HepG2 (cell line): ENCODE data around the gene PARD3. TPM values are rescaled to one million over a fixed set of nuclear protein-coding genes. Genes with fewer than 3 reads are reported as not detected.

Experiments
- ATAC-seq: fragments of 200-7000 bp; cut with Tn5 transposase; 3 replicates; pipeline ENCODE4 v1.9.1; 2020; ENCODE audit warnings: mild to moderate bottlenecking, moderate library complexity
- BruUV-seq: library from RNA; stranded (reverse); fragments of 400-500 nt; replicated peaks from 2 replicates; lab custom pipeline; 2021; lab: Mats Ljungman, UMichigan
- CTCF ChIA-PET: fragments of 300-600 bp; formaldehyde crosslinking; extraction: SDS; loops from one replicate; lab custom pipeline; 2021; ENCODE audit warnings: low total read pairs, inconsistent platforms, low intra/inter-chr PET ratio; lab: Yijun Ruan, JAX
- POLR2A ChIA-PET: fragments of 350-600 bp; sonication (Branson Sonifier 250); formaldehyde crosslinking; loops from one replicate; lab custom pipeline; 2020; ENCODE audit warnings: antibody characterized with exemption, inconsistent platforms; lab: Yijun Ruan, JAX
- DNase-seq: peaks from one replicate; pipeline ENCODE4 v3.0.0-alpha.2; 2015; ENCODE audit warnings: low spot score
- FAIRE-seq: peaks from 3 replicates; lab custom pipeline; 2011; peaks lifted over from hg19 to GRCh38; lab: Jason Lieb, UNC
- H2AFZ ChIP-seq: one replicate; pipeline ENCODE4 v1.6.1; 2011; ENCODE audit warnings: low read length, inconsistent platforms
- H3K27ac ChIP-seq: fragments of 300-600 bp; 3 replicates; pipeline ENCODE4 v1.8.0; 2011; ENCODE audit warnings: mixed run types, mild to moderate bottlenecking, mixed read lengths, low read length, inconsistent platforms; ENCODE audit not compliant: insufficient read depth; ENCODE audit errors: extremely low read length
- H3K27me3 ChIP-seq, 2 experiments: fragments of 200-600 bp in 1 of 2; 2 replicates in 1 of 2; 3 replicates in 1 of 2; pipeline versions ENCODE4 v1.6.0 to v1.8.0; 2011; ENCODE audit warnings: low read length in 2 of 2, mild to moderate bottlenecking in 2 of 2, moderate library complexity in 2 of 2, inconsistent platforms in 1 of 2; ENCODE audit not compliant: insufficient read depth in 2 of 2, control insufficient read depth in 1 of 2
- H3K36me3 ChIP-seq, 2 experiments: fragments of 200-600 bp in 1 of 2; replicated peaks in 1 of 2; 2 replicates in 1 of 2; 3 replicates in 1 of 2; pipeline versions ENCODE4 v1.5.1 to v1.8.0; 2011; ENCODE audit warnings: low read length in 2 of 2, inconsistent platforms in 1 of 2; ENCODE audit not compliant: insufficient read depth in 2 of 2, control insufficient read depth in 1 of 2
- H3K4me1 ChIP-seq: 2 replicates; pipeline ENCODE4 v1.5.1; 2012; ENCODE audit warnings: low read length, inconsistent platforms; ENCODE audit not compliant: insufficient read depth
- H3K4me2 ChIP-seq: 2 replicates; pipeline ENCODE4 v1.6.0; 2011; ENCODE audit warnings: low read depth, low read length, inconsistent platforms
- H3K4me3 ChIP-seq, 3 experiments: fragments of 200-600 bp in 1 of 3; sonication (generic), shearing (Covaris generic) in 1 of 3; replicated peaks in 1 of 3; 2 replicates each; pipeline ENCODE4 v1.5.1; 2011 to 2016; ENCODE audit warnings: low read length in 3 of 3, inconsistent platforms in 2 of 3, low read depth in 2 of 3, mild to moderate bottlenecking in 2 of 3, control low read depth in 1 of 3, mixed read lengths in 1 of 3; ENCODE audit not compliant: insufficient read depth in 1 of 3
- H3K79me2 ChIP-seq: one replicate; pipeline ENCODE4 v1.6.1; 2011; ENCODE audit warnings: low read length, inconsistent platforms; ENCODE audit not compliant: insufficient read depth
- H3K9ac ChIP-seq: 2 replicates; pipeline ENCODE4 v1.6.0; 2011; ENCODE audit warnings: mild to moderate bottlenecking, low read depth, low read length, inconsistent platforms; ENCODE audit not compliant: insufficient read depth
- H3K9me3 ChIP-seq: 2 replicates; pipeline ENCODE4 v1.5.1; 2012; ENCODE audit warnings: mild to moderate bottlenecking, low read length
- H4K20me1 ChIP-seq: 2 replicates; pipeline ENCODE4 v1.6.0; 2011; ENCODE audit warnings: inconsistent platforms, mild to moderate bottlenecking, low read length, moderate library complexity; ENCODE audit not compliant: insufficient read depth
- NPAS2 ChIP-seq: sonication (generic); formaldehyde crosslinking; IDR thresholded peaks from 2 replicates; pipeline ENCODE4 v1.8.0; 2022; ENCODE audit warnings: mild to moderate bottlenecking, missing genetic modification reagents, borderline replicate concordance
- ZNF225 ChIP-seq: sonication (generic); formaldehyde crosslinking; IDR thresholded peaks from 2 replicates; pipeline ENCODE4 v1.4.0; 2020; ENCODE audit warnings: mild to moderate bottlenecking, missing genetic modification reagents
- ZNF260 ChIP-seq: sonication (generic); formaldehyde crosslinking; IDR thresholded peaks from 2 replicates; pipeline ENCODE4 v1.4.0; 2020; ENCODE audit warnings: missing genetic modification reagents, low read depth, mild to moderate bottlenecking, borderline replicate concordance
- ZNF367 ChIP-seq: sonication (generic); formaldehyde crosslinking; IDR thresholded peaks from 2 replicates; pipeline ENCODE4 v1.4.0; 2020; ENCODE audit warnings: missing genetic modification reagents, borderline replicate concordance
- in situ Hi-C: cut with HindIII; loops from 2 replicates; pipeline ENCODE4 v1.10.0; 2017; ENCODE audit warnings: low pct_unique_long_range_greater_than_20kb; ENCODE audit not compliant: extremely low pct_ligation_motif_present
- intact Hi-C: fragments of 100-400 bp; cut with micrococcal nuclease; formaldehyde crosslinking; loops from one replicate; pipeline ENCODE4 v1.10.0; 2022; ENCODE audit not compliant: unreplicated experiment
- polyA plus RNA-seq, 8 experiments: library from polyadenylated mRNA; depleted of rRNA in 3 of 8; stranded (reverse) in 7 of 8; unstranded in 1 of 8; fragments of >200 nt; fragmentation: Illumina TruSeq in 4 of 8; extraction: Trizol in 4 of 8; gene quantifications; 2 replicates each; pipeline versions ENCODE4 v1.2.1 to v1.2.3, GENCODE V29; 2011 to 2016; ENCODE audit warnings: low read depth in 4 of 8, missing spikeins in 1 of 8, mixed read lengths in 1 of 8; ENCODE audit not compliant: insufficient read depth in 1 of 8
- total RNA-seq, 5 experiments: library from RNA; depleted of rRNA; stranded (reverse); fragments of >200 nt; fragmentation: Illumina TruSeq; extraction: Trizol; gene quantifications; 2 replicates each; pipeline ENCODE4 v1.2.3, GENCODE V29; 2016; ENCODE audit warnings: low read depth in 1 of 5
- TF ChIP-seq, protein P1 (sequence below): sonication (generic); formaldehyde crosslinking; IDR thresholded peaks from 2 replicates; pipeline ENCODE4 v1.5.0; 2020; ENCODE audit warnings: missing genetic modification reagents
- TF ChIP-seq, protein P2 (sequence below), 2 experiments: IDR thresholded peaks; 2 replicates each; pipeline ENCODE4 v1.6.1; 2011 to 2012; ENCODE audit warnings: low read length in 2 of 2, borderline replicate concordance in 1 of 2, low read depth in 1 of 2, mild to moderate bottlenecking in 1 of 2, moderate library complexity in 1 of 2
- TF ChIP-seq, protein P3 (sequence below): sonication (generic); formaldehyde crosslinking; IDR thresholded peaks from 2 replicates; pipeline ENCODE4 v1.4.0; 2020; ENCODE audit warnings: missing genetic modification reagents
- TF ChIP-seq, protein P4 (sequence below): sonication (generic); formaldehyde crosslinking; IDR thresholded peaks from 2 replicates; pipeline ENCODE4 v1.4.0; 2020; ENCODE audit warnings: mild to moderate bottlenecking, missing genetic modification reagents, borderline replicate concordance

The PARD3 gene
- total and polyA plus RNA-seq, 2 of the 13 experiments (the other 11 are each of a cell fraction or from before 2014, with no cell fraction given) = 40.9 to 60.0 TPM

DNA sequence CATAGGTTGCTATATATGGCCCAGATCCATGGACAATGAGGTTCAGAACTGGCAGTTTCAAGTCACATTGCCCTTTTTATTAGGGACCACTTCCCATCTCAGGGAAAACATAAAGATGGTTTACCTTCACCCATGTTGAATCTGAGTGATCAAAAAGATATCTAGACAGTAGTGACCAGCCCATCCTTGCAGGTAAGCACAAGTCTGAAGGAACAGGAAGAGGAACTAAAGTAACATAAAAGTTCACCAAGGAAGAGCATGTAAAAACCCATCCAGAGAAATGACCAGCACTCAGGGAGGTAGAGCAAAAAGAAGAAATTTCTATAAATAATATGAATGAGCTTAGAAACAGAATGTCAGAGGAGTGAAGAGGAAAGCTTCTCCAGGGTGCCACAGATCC lies 382.5 kb downstream of the PARD3 start:
- BruUV-seq = no TSS peak
- CTCF ChIA-PET = no interaction called here
- ATAC-seq (no peak), DNase-seq (no peak), FAIRE-seq (no peak)
- no peak overlapping the region for H2AFZ ChIP-seq
- intact Hi-C loops (no loop called here), in situ Hi-C loops (no loop called here)
- POLR2A ChIA-PET = no interaction called here
- H3K9me3 ChIP-seq = no peaks in the 10 kb centered on the region
- no peaks in the 10 kb centered on the region for H3K79me2 ChIP-seq
- H3K4me1 ChIP-seq = peaks cover 17% of the 10 kb centered on the region
- H4K20me1 ChIP-seq = no peaks in the 10 kb centered on the region
- H3K27me3 ChIP-seq = no peaks in the 10 kb centered on the region
- no peak overlapping the region for H3K27ac ChIP-seq
- H3K4me2 ChIP-seq = no peak overlapping the region
- no peak overlapping the region for H3K9ac ChIP-seq
- no peak overlapping the region for H3K4me3 ChIP-seq
- no peaks in the 10 kb centered on the region for H3K36me3 ChIP-seq
- TF ChIP-seq, protein P1, sequence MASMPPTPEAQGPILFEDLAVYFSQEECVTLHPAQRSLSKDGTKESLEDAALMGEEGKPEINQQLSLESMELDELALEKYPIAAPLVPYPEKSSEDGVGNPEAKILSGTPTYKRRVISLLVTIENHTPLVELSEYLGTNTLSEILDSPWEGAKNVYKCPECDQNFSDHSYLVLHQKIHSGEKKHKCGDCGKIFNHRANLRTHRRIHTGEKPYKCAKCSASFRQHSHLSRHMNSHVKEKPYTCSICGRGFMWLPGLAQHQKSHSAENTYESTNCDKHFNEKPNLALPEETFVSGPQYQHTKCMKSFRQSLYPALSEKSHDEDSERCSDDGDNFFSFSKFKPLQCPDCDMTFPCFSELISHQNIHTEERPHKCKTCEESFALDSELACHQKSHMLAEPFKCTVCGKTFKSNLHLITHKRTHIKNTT (CRISPR knock-in tag) = no peak
- TF ChIP-seq, protein P2, sequence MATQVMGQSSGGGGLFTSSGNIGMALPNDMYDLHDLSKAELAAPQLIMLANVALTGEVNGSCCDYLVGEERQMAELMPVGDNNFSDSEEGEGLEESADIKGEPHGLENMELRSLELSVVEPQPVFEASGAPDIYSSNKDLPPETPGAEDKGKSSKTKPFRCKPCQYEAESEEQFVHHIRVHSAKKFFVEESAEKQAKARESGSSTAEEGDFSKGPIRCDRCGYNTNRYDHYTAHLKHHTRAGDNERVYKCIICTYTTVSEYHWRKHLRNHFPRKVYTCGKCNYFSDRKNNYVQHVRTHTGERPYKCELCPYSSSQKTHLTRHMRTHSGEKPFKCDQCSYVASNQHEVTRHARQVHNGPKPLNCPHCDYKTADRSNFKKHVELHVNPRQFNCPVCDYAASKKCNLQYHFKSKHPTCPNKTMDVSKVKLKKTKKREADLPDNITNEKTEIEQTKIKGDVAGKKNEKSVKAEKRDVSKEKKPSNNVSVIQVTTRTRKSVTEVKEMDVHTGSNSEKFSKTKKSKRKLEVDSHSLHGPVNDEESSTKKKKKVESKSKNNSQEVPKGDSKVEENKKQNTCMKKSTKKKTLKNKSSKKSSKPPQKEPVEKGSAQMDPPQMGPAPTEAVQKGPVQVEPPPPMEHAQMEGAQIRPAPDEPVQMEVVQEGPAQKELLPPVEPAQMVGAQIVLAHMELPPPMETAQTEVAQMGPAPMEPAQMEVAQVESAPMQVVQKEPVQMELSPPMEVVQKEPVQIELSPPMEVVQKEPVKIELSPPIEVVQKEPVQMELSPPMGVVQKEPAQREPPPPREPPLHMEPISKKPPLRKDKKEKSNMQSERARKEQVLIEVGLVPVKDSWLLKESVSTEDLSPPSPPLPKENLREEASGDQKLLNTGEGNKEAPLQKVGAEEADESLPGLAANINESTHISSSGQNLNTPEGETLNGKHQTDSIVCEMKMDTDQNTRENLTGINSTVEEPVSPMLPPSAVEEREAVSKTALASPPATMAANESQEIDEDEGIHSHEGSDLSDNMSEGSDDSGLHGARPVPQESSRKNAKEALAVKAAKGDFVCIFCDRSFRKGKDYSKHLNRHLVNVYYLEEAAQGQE (IDR thresholded peaks at IDR 0.05; ENCODE audit: borderline replicate concordance in 1 of 2, low read depth in 1 of 2, low read length in 2 of 2) = no peak
- no peak for TF ChIP-seq ZNF225 (CRISPR knock-in tag)
- no peak for TF ChIP-seq NPAS2 (CRISPR knock-in tag)
- TF ChIP-seq, protein P3, sequence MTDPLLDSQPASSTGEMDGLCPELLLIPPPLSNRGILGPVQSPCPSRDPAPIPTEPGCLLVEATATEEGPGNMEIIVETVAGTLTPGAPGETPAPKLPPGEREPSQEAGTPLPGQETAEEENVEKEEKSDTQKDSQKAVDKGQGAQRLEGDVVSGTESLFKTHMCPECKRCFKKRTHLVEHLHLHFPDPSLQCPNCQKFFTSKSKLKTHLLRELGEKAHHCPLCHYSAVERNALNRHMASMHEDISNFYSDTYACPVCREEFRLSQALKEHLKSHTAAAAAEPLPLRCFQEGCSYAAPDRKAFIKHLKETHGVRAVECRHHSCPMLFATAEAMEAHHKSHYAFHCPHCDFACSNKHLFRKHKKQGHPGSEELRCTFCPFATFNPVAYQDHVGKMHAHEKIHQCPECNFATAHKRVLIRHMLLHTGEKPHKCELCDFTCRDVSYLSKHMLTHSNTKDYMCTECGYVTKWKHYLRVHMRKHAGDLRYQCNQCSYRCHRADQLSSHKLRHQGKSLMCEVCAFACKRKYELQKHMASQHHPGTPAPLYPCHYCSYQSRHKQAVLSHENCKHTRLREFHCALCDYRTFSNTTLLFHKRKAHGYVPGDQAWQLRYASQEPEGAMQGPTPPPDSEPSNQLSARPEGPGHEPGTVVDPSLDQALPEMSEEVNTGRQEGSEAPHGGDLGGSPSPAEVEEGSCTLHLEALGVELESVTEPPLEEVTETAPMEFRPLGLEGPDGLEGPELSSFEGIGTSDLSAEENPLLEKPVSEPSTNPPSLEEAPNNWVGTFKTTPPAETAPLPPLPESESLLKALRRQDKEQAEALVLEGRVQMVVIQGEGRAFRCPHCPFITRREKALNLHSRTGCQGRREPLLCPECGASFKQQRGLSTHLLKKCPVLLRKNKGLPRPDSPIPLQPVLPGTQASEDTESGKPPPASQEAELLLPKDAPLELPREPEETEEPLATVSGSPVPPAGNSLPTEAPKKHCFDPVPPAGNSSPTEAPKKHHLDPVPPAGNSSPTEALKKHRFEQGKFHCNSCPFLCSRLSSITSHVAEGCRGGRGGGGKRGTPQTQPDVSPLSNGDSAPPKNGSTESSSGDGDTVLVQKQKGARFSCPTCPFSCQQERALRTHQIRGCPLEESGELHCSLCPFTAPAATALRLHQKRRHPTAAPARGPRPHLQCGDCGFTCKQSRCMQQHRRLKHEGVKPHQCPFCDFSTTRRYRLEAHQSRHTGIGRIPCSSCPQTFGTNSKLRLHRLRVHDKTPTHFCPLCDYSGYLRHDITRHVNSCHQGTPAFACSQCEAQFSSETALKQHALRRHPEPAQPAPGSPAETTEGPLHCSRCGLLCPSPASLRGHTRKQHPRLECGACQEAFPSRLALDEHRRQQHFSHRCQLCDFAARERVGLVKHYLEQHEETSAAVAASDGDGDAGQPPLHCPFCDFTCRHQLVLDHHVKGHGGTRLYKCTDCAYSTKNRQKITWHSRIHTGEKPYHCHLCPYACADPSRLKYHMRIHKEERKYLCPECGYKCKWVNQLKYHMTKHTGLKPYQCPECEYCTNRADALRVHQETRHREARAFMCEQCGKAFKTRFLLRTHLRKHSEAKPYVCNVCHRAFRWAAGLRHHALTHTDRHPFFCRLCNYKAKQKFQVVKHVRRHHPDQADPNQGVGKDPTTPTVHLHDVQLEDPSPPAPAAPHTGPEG (CRISPR knock-in tag) = no peak
- TF ChIP-seq ZNF260 (CRISPR knock-in tag) = no peak
- TF ChIP-seq, protein P4, sequence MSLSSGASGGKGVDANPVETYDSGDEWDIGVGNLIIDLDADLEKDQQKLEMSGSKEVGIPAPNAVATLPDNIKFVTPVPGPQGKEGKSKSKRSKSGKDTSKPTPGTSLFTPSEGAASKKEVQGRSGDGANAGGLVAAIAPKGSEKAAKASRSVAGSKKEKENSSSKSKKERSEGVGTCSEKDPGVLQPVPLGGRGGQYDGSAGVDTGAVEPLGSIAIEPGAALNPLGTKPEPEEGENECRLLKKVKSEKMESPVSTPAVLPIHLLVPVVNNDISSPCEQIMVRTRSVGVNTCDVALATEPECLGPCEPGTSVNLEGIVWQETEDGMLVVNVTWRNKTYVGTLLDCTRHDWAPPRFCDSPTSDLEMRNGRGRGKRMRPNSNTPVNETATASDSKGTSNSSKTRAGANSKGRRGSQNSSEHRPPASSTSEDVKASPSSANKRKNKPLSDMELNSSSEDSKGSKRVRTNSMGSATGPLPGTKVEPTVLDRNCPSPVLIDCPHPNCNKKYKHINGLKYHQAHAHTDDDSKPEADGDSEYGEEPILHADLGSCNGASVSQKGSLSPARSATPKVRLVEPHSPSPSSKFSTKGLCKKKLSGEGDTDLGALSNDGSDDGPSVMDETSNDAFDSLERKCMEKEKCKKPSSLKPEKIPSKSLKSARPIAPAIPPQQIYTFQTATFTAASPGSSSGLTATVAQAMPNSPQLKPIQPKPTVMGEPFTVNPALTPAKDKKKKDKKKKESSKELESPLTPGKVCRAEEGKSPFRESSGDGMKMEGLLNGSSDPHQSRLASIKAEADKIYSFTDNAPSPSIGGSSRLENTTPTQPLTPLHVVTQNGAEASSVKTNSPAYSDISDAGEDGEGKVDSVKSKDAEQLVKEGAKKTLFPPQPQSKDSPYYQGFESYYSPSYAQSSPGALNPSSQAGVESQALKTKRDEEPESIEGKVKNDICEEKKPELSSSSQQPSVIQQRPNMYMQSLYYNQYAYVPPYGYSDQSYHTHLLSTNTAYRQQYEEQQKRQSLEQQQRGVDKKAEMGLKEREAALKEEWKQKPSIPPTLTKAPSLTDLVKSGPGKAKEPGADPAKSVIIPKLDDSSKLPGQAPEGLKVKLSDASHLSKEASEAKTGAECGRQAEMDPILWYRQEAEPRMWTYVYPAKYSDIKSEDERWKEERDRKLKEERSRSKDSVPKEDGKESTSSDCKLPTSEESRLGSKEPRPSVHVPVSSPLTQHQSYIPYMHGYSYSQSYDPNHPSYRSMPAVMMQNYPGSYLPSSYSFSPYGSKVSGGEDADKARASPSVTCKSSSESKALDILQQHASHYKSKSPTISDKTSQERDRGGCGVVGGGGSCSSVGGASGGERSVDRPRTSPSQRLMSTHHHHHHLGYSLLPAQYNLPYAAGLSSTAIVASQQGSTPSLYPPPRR (CRISPR knock-in tag) = no peak
- no peak for TF ChIP-seq ZNF367 (CRISPR knock-in tag)
